Measurements from ENCODE around the gene SH3BP4. TPM values are rescaled to one million over a fixed set of nuclear protein-coding genes. Genes with fewer than 3 reads are reported as not detected.

Gene SH3BP4
- total RNA-seq, 1 experiment from 2014 or later = 93.8 TPM

DNA sequence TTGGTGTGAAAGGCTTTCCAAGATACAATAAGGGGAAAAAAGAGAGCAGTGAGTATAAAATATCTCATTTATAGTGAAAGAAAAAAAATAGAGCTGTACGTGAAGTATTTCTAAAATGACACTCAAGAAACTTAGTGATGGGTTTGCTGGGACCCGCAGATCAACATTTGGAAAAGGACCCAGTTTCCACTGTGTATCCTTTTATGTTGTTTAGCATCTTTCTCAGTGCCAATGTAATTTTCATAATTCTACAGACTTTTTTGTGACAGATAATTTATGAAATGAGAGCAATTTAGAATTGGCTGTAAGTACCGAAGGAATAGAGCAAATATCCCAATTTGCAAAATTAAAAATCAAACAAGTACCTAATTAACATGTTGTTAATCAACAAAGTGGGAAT is 116.9 kb downstream of the SH3BP4 start:
- no peak overlapping the region for H2BK15ac ChIP-seq (ENCODE audit: low read depth, low read length)
- no peak overlapping the region for H4K5ac ChIP-seq (ENCODE audit: insufficient read length, low read depth, low read length)
- no peak overlapping the region; a peak in 1 of 7 replicates for H3K27ac Mint-ChIP-seq
- H2AFZ ChIP-seq (ENCODE audit: low read length) = no peak overlapping the region
- H3K9me3 Mint-ChIP-seq = peaks cover 0 to 9% of the 10 kb centered on the region in 2 experiments; a peak in 2 of 5 replicates
- no peak overlapping the region for H2BK20ac ChIP-seq (ENCODE audit: low read depth, low read length, poor library complexity, severe bottlenecking)
- no peak for DNase-seq
- no CpG with 5 or more reads among the region's 3 CpGs for WGBS (ENCODE audit: extremely low coverage, insufficient read length, low lambda C conversion rate)
- no peak overlapping the region for H3K23ac ChIP-seq (ENCODE audit: insufficient read length, low read depth, low read length)
- no peak overlapping the region for H3K9ac ChIP-seq (ENCODE audit: extremely low read depth, insufficient read length, low read length)
- H3K27me3 ChIP-seq (ENCODE audit: insufficient read depth, low read length) = no peaks in the 10 kb centered on the region
- H2BK12ac ChIP-seq (ENCODE audit: insufficient read length, low read depth, low read length) = no peak overlapping the region
- H2BK5ac ChIP-seq (ENCODE audit: insufficient read length, low read length) = no peak overlapping the region
- no peak overlapping the region for H2AK5ac ChIP-seq (ENCODE audit: insufficient read length, low read length)
- no peaks in the 10 kb centered on the region for H4K20me1 ChIP-seq (ENCODE audit: control insufficient read depth, insufficient read depth, insufficient read length)
- no peak overlapping the region for H3K18ac ChIP-seq (ENCODE audit: insufficient read length, low read depth, low read length)
- H3K36me3 Mint-ChIP-seq (ENCODE audit: insufficient read depth in 1 of 3, low read depth in 3 of 3) = no peaks in the 10 kb centered on the region; a peak in 1 of 7 replicates
- no peak overlapping the region for H4K91ac ChIP-seq (ENCODE audit: insufficient read length, low read depth, low read length)
- peaks cover 51 to 67% of the 10 kb centered on the region in 2 experiments for H3K4me1 Mint-ChIP-seq
- H3K27ac ChIP-seq (ENCODE audit: insufficient read length, low read depth, low read length) = no peak overlapping the region
- TF ChIP-seq, protein P1, sequence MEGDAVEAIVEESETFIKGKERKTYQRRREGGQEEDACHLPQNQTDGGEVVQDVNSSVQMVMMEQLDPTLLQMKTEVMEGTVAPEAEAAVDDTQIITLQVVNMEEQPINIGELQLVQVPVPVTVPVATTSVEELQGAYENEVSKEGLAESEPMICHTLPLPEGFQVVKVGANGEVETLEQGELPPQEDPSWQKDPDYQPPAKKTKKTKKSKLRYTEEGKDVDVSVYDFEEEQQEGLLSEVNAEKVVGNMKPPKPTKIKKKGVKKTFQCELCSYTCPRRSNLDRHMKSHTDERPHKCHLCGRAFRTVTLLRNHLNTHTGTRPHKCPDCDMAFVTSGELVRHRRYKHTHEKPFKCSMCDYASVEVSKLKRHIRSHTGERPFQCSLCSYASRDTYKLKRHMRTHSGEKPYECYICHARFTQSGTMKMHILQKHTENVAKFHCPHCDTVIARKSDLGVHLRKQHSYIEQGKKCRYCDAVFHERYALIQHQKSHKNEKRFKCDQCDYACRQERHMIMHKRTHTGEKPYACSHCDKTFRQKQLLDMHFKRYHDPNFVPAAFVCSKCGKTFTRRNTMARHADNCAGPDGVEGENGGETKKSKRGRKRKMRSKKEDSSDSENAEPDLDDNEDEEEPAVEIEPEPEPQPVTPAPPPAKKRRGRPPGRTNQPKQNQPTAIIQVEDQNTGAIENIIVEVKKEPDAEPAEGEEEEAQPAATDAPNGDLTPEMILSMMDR (conservative IDR thresholded peaks at IDR 0.05) = no peak
- H3K27me3 Mint-ChIP-seq (ENCODE audit: low read depth) = no peaks in the 10 kb centered on the region; the same call in 1 of the 2 replicates
- no peaks in the 10 kb centered on the region for H3K79me2 ChIP-seq (ENCODE audit: insufficient read depth, low read length)
- no peak overlapping the region for H3K4me2 ChIP-seq (ENCODE audit: insufficient read depth, insufficient read length, low read length)
- H2BK120ac ChIP-seq (ENCODE audit: low read depth, low read length, poor library complexity, severe bottlenecking) = no peak overlapping the region
- no peak overlapping the region for H3K4ac ChIP-seq (ENCODE audit: low read depth, low read length)
- no peaks in the 10 kb centered on the region for H3K79me1 ChIP-seq (ENCODE audit: insufficient read depth, low read depth, low read length, poor library complexity, severe bottlenecking)
- no peaks in the 10 kb centered on the region for H3K9me3 ChIP-seq (ENCODE audit: control insufficient read depth, low read depth, low read length)
- peaks cover 2% of the 10 kb centered on the region; the same call in 1 of the 2 replicates for H3K4me1 ChIP-seq (ENCODE audit: insufficient read depth, low read length)
- H3K56ac ChIP-seq (ENCODE audit: insufficient read length, low read depth, low read length) = no peak overlapping the region
- H4K8ac ChIP-seq (replicated peaks; ENCODE audit: insufficient read length, low read depth, low read length) = no peak overlapping the region
- no peak overlapping the region for H3T11ph ChIP-seq (ENCODE audit: low read length)
- no peak overlapping the region for H3K14ac ChIP-seq (ENCODE audit: insufficient read depth, low read length)
- H3K23me2 ChIP-seq (ENCODE audit: insufficient read length, low read depth, low read length, poor library complexity, severe bottlenecking) = no peaks in the 10 kb centered on the region
- no peak overlapping the region for H3K4me3 Mint-ChIP-seq
